HepG2 (cell line): ENCODE measurements around the gene RTF1. TPM values are rescaled to one million over a fixed set of nuclear protein-coding genes. Genes with fewer than 3 reads are reported as not detected.

Source experiments
- ATAC-seq: fragments of 200-7000 bp; cut with Tn5 transposase; 3 replicates; pipeline ENCODE4 v1.9.1; 2020; ENCODE audit warnings: mild to moderate bottlenecking, moderate library complexity
- BruUV-seq: library from RNA; stranded (reverse); fragments of 400-500 nt; replicated peaks from 2 replicates; lab custom pipeline; 2021; lab: Mats Ljungman, UMichigan
- CTCF ChIA-PET: fragments of 300-600 bp; formaldehyde crosslinking; extraction: SDS; loops from one replicate; lab custom pipeline; 2021; ENCODE audit warnings: low total read pairs, inconsistent platforms, low intra/inter-chr PET ratio; lab: Yijun Ruan, JAX
- POLR2A ChIA-PET: fragments of 350-600 bp; sonication (Branson Sonifier 250); formaldehyde crosslinking; loops from one replicate; lab custom pipeline; 2020; ENCODE audit warnings: antibody characterized with exemption, inconsistent platforms; lab: Yijun Ruan, JAX
- DNase-seq: peaks from one replicate; pipeline ENCODE4 v3.0.0-alpha.2; 2015; ENCODE audit warnings: low spot score
- FAIRE-seq: peaks from 3 replicates; lab custom pipeline; 2011; peaks lifted over from hg19 to GRCh38; lab: Jason Lieb, UNC
- H2AFZ ChIP-seq: one replicate; pipeline ENCODE4 v1.6.1; 2011; ENCODE audit warnings: low read length, inconsistent platforms
- H3K27ac ChIP-seq: fragments of 300-600 bp; 3 replicates; pipeline ENCODE4 v1.8.0; 2011; ENCODE audit warnings: mixed run types, mild to moderate bottlenecking, mixed read lengths, low read length, inconsistent platforms; ENCODE audit not compliant: insufficient read depth; ENCODE audit errors: extremely low read length
- H3K27me3 ChIP-seq, 2 experiments: fragments of 200-600 bp in 1 of 2; 2 replicates in 1 of 2; 3 replicates in 1 of 2; pipeline versions ENCODE4 v1.6.0 to v1.8.0; 2011; ENCODE audit warnings: low read length in 2 of 2, mild to moderate bottlenecking in 2 of 2, moderate library complexity in 2 of 2, inconsistent platforms in 1 of 2; ENCODE audit not compliant: insufficient read depth in 2 of 2, control insufficient read depth in 1 of 2
- H3K36me3 ChIP-seq, 2 experiments: fragments of 200-600 bp in 1 of 2; replicated peaks in 1 of 2; 2 replicates in 1 of 2; 3 replicates in 1 of 2; pipeline versions ENCODE4 v1.5.1 to v1.8.0; 2011; ENCODE audit warnings: low read length in 2 of 2, inconsistent platforms in 1 of 2; ENCODE audit not compliant: insufficient read depth in 2 of 2, control insufficient read depth in 1 of 2
- H3K4me1 ChIP-seq: 2 replicates; pipeline ENCODE4 v1.5.1; 2012; ENCODE audit warnings: low read length, inconsistent platforms; ENCODE audit not compliant: insufficient read depth
- H3K4me2 ChIP-seq: 2 replicates; pipeline ENCODE4 v1.6.0; 2011; ENCODE audit warnings: low read depth, low read length, inconsistent platforms
- H3K4me3 ChIP-seq, 3 experiments: fragments of 200-600 bp in 1 of 3; sonication (generic), shearing (Covaris generic) in 1 of 3; replicated peaks in 1 of 3; 2 replicates each; pipeline ENCODE4 v1.5.1; 2011 to 2016; ENCODE audit warnings: low read length in 3 of 3, inconsistent platforms in 2 of 3, low read depth in 2 of 3, mild to moderate bottlenecking in 2 of 3, control low read depth in 1 of 3, mixed read lengths in 1 of 3; ENCODE audit not compliant: insufficient read depth in 1 of 3
- H3K79me2 ChIP-seq: one replicate; pipeline ENCODE4 v1.6.1; 2011; ENCODE audit warnings: low read length, inconsistent platforms; ENCODE audit not compliant: insufficient read depth
- H3K9ac ChIP-seq: 2 replicates; pipeline ENCODE4 v1.6.0; 2011; ENCODE audit warnings: mild to moderate bottlenecking, low read depth, low read length, inconsistent platforms; ENCODE audit not compliant: insufficient read depth
- H3K9me3 ChIP-seq: 2 replicates; pipeline ENCODE4 v1.5.1; 2012; ENCODE audit warnings: mild to moderate bottlenecking, low read length
- H4K20me1 ChIP-seq: 2 replicates; pipeline ENCODE4 v1.6.0; 2011; ENCODE audit warnings: inconsistent platforms, mild to moderate bottlenecking, low read length, moderate library complexity; ENCODE audit not compliant: insufficient read depth
- ARHGAP35 ChIP-seq: sonication (generic); formaldehyde crosslinking; IDR thresholded peaks from 2 replicates; pipeline ENCODE4 v1.9.0; 2022; ENCODE audit warnings: mild to moderate bottlenecking, inconsistent platforms, moderate library complexity, missing genetic modification reagents, borderline replicate concordance
- ZBTB33 ChIP-seq: sonication (generic); formaldehyde crosslinking; IDR thresholded peaks from 2 replicates; pipeline ENCODE4 v1.4.0; 2020; ENCODE audit warnings: missing genetic modification reagents
- ZNF607 ChIP-seq: sonication (generic); formaldehyde crosslinking; IDR thresholded peaks from 2 replicates; pipeline ENCODE4 v1.5.1; 2020; ENCODE audit warnings: missing genetic modification reagents, mild to moderate bottlenecking, borderline replicate concordance
- WGBS: methylation state at CpG from one replicate; pipeline ENCODE4 v1.1.6; 2017; ENCODE audit warnings: low lambda C conversion rate; 5-methylcytosine and 5-hydroxymethylcytosine counted together
- in situ Hi-C: cut with HindIII; loops from 2 replicates; pipeline ENCODE4 v1.10.0; 2017; ENCODE audit warnings: low pct_unique_long_range_greater_than_20kb; ENCODE audit not compliant: extremely low pct_ligation_motif_present
- intact Hi-C: fragments of 100-400 bp; cut with micrococcal nuclease; formaldehyde crosslinking; loops from one replicate; pipeline ENCODE4 v1.10.0; 2022; ENCODE audit not compliant: unreplicated experiment
- polyA plus RNA-seq, 8 experiments: library from polyadenylated mRNA; depleted of rRNA in 3 of 8; stranded (reverse) in 7 of 8; unstranded in 1 of 8; fragments of >200 nt; fragmentation: Illumina TruSeq in 4 of 8; extraction: Trizol in 4 of 8; gene quantifications; 2 replicates each; pipeline versions ENCODE4 v1.2.1 to v1.2.3, GENCODE V29; 2011 to 2016; ENCODE audit warnings: low read depth in 4 of 8, missing spikeins in 1 of 8, mixed read lengths in 1 of 8; ENCODE audit not compliant: insufficient read depth in 1 of 8
- total RNA-seq, 5 experiments: library from RNA; depleted of rRNA; stranded (reverse); fragments of >200 nt; fragmentation: Illumina TruSeq; extraction: Trizol; gene quantifications; 2 replicates each; pipeline ENCODE4 v1.2.3, GENCODE V29; 2016; ENCODE audit warnings: low read depth in 1 of 5
- TF ChIP-seq, protein P1 (sequence below): IDR thresholded peaks from 2 replicates; pipeline ENCODE4 v1.6.1; 2016

The RTF1 gene
- total and polyA plus RNA-seq, 2 of the 13 experiments (the other 11 are each of a cell fraction or from before 2014, with no cell fraction given) = 13.9 to 17.9 TPM

- 67% methylated on average over 10 of the region's 33 CpGs for WGBS
- TF ChIP-seq, protein P1, sequence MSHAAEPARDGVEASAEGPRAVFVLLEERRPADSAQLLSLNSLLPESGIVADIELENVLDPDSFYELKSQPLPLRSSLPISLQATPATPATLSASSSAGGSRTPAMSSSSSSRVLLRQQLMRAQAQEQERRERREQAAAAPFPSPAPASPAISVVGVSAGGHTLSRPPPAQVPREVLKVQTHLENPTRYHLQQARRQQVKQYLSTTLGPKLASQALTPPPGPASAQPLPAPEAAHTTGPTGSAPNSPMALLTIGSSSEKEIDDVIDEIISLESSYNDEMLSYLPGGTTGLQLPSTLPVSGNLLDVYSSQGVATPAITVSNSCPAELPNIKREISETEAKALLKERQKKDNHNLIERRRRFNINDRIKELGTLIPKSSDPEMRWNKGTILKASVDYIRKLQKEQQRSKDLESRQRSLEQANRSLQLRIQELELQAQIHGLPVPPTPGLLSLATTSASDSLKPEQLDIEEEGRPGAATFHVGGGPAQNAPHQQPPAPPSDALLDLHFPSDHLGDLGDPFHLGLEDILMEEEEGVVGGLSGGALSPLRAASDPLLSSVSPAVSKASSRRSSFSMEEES (CRISPR knock-in tag) = no peak
- no peak for TF ChIP-seq ZNF607 (CRISPR knock-in tag)
- peak; percentile 83; the same call in 1 of the 2 replicates for TF ChIP-seq ZBTB33 (CRISPR knock-in tag)
- TF ChIP-seq ARHGAP35 (CRISPR knock-in tag) = no peak
- ChIA-PET CTCF (no interaction called here), POLR2A (interaction anchor here (1.0 kb wide), 1 partner anchor 20 kb away, joined by 3 read pairs; no protein-coding TSS in a partner anchor)
- H3K27me3 ChIP-seq = peaks cover 0 to 5% of the 10 kb centered on the region in 2 experiments; a peak in 1 of 5 replicates
- FAIRE-seq = no peak
- no peak overlapping the region; a peak in 1 of 6 replicates for H3K4me3 ChIP-seq
- H3K27ac ChIP-seq = no peak overlapping the region
- peak; percentile 26 for ATAC-seq
- intact Hi-C loops (no loop called here), in situ Hi-C loops (no loop called here)
- no peaks in the 10 kb centered on the region for H4K20me1 ChIP-seq
- H3K36me3 ChIP-seq = no peaks in the 10 kb centered on the region
- peaks cover 10% of the 10 kb centered on the region for H3K4me1 ChIP-seq
- DNase-seq = no peak
- no peaks in the 10 kb centered on the region for H3K9me3 ChIP-seq
- H3K79me2 ChIP-seq = no peaks in the 10 kb centered on the region
- H3K4me2 ChIP-seq = peak overlapping the region; percentile 58
- no peak overlapping the region for H2AFZ ChIP-seq
- H3K9ac ChIP-seq = no peak overlapping the region
- no TSS peak for BruUV-seq
Observed at GRCh38 chr15:41512512-41512939, 95.6 kb downstream of the RTF1 start.
